ENCODE data around the gene DLX6.
"Not testable (repeated sequence)": the region's sequence is repeated elsewhere in the genome, so short reads cannot be mapped to it uniquely, and the experiment has no call there.

The DLX6 gene

DNA sequence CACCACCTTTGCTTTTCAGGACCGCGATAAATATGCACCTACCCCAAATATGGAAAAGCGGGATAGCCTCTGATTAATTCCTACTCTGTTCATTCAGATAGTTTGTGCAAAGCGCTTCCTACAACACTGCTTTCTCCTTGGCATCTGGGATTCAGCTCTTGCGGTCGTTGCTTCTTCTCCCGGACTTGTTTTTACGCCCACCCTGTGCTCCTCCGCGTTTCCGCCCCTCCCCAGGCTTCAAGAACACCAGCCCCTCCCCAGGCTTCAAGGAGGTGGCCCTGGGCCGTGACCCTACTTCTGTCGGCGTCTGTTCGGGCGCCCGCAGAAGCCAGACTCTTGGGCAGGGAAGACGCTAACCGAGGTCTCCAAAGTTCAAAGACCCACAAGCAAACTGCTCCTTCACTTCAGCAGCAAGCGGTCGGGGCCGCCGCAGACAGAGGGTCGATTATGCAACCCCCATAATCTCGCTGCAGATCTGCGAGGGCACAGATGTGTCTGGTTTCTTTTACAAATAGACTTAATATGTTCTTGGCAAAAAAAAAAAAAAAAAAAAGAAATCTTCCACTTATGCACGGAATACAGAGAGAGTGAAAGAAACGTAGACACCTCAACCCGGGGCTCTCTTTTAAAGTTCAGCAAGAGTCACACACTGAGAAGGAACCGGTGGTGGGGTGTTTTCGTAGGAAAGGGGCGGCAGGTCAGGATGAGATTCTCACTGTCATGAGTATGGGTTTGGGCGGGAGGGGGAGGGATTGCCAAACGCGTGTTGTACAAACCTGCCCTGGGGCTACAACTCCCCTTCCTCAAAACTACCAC, 17.3 kb downstream of the DLX6 start:
- peaks cover 15% of the 10 kb centered on the region for H3K4me1 ChIP-seq (ENCODE audit: control insufficient read depth, insufficient read depth, low read length)
- no peaks in the 10 kb centered on the region for H3K9me3 ChIP-seq (ENCODE audit: control insufficient read depth, insufficient read depth, low read length)
- H3K4me3 ChIP-seq (ENCODE audit: low read depth, low read length): peak overlapping the region; percentile 43
- no peak overlapping the region for H3K9ac ChIP-seq (ENCODE audit: low read depth, low read length)
- no peaks in the 10 kb centered on the region for H3K36me3 ChIP-seq (ENCODE audit: control insufficient read depth, insufficient read depth, low read length)
- peaks cover 98% of the 10 kb centered on the region for H3K27me3 ChIP-seq (ENCODE audit: control insufficient read depth, insufficient read depth, low read length)

GRCh38 chr7:97024209-97025129, 19.1 kb downstream of the DLX6 start, which contains the start of gene DLX5:
TSS of gene DLX5 (minus strand) at chr7:97024831. CDS start at chr7:97024623, 208 bp downstream.
- Histone ChIP-seq H3K27me3 (ENCODE audit: control insufficient read depth, insufficient read depth, low read length) (peaks cover 87% of the 10 kb centered on the region), H3K9ac (ENCODE audit: low read depth, low read length) (no peak within 1 kb of the TSS), H3K4me1 (ENCODE audit: control insufficient read depth, insufficient read depth, low read length) (peaks cover 15% of the 10 kb centered on the region), H3K36me3 (ENCODE audit: control insufficient read depth, insufficient read depth, low read length) (no peaks in the 10 kb centered on the region), H3K4me3 (ENCODE audit: low read depth, low read length) (peak within 1 kb of the TSS; percentile 55), H3K9me3 (ENCODE audit: control insufficient read depth, insufficient read depth, low read length) (no peaks in the 10 kb centered on the region)

DNA sequence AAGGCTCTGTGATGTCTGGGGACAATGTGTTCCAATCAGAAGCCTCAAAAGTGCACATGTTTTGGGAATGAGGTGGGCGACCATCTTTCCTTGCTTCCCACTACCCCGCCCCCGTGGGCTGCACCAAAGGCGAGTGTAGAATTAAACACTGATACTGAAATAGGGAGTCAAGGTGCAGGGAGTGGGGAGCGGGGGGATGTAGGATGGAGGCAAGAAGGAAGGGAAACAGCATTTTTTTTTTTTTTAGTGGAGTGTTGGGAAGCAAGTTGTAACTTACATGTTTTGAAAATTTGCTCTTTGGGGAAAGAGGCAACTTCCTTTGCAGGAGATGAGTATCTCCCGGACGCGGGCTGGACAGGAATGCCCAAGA, 19.8 kb downstream of the DLX6 start:
- H3K27me3 ChIP-seq (ENCODE audit: control insufficient read depth, insufficient read depth, low read length): peaks cover 81% of the 10 kb centered on the region
- H3K36me3 ChIP-seq (ENCODE audit: control insufficient read depth, insufficient read depth, low read length): no peaks in the 10 kb centered on the region
- H3K4me1 ChIP-seq (ENCODE audit: control insufficient read depth, insufficient read depth, low read length): peaks cover 15% of the 10 kb centered on the region
- H3K9me3 ChIP-seq (ENCODE audit: control insufficient read depth, insufficient read depth, low read length): no peaks in the 10 kb centered on the region
- H3K9ac ChIP-seq (ENCODE audit: low read depth, low read length): no peak overlapping the region
- H3K4me3 ChIP-seq (ENCODE audit: low read depth, low read length): peak overlapping the region; percentile 55

DNA sequence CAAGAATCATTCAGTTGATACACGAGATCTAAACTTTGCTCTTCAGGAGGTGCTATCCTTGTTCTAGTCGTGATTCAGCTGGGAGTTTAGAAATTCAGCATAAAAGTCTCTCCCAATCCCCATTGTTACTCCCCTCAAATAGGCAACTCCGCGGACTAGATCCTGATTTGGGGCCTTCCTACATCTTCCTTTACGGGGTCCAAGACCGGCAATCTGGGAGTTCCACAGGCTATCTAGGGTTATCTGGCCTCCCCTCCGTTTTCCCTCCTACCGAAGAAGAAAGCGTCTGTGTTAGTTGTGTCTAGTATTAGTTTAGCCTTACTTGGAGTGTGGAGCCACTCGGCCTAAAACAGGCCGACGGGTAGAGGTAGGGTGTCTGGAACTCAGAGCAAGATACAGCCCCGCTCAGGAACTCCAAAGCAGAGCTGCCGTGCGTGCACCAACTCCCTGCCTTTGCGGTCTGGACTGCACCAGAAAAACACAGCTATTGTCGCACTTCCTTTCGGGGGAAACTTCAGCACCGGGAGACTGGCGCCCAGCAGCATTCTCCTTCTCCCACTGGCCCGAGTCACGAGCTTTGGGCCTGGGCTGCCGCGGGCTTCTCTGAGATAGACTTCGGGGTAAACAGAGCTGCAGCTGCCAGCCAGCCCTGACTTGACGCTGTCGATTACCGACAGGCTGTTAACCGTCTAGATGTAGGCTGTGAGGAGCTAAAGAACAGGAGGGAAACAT, 20.8 kb downstream of the DLX6 start:
- peak overlapping the region; percentile 55 for H3K4me3 ChIP-seq (ENCODE audit: low read depth, low read length)
- H3K9ac ChIP-seq (ENCODE audit: low read depth, low read length): no peak overlapping the region
- no peaks in the 10 kb centered on the region for H3K9me3 ChIP-seq (ENCODE audit: control insufficient read depth, insufficient read depth, low read length)
- peaks cover 76% of the 10 kb centered on the region for H3K27me3 ChIP-seq (ENCODE audit: control insufficient read depth, insufficient read depth, low read length)
- no peaks in the 10 kb centered on the region for H3K36me3 ChIP-seq (ENCODE audit: control insufficient read depth, insufficient read depth, low read length)
- peaks cover 15% of the 10 kb centered on the region for H3K4me1 ChIP-seq (ENCODE audit: control insufficient read depth, insufficient read depth, low read length)

GRCh38 chr7:97026715-97027426, 21.5 kb downstream of the DLX6 start:
- no peaks in the 10 kb centered on the region for H3K9me3 ChIP-seq (ENCODE audit: control insufficient read depth, insufficient read depth, low read length)
- peak overlapping the region; percentile 60 for H3K4me3 ChIP-seq (ENCODE audit: low read depth, low read length)
- H3K27me3 ChIP-seq (ENCODE audit: control insufficient read depth, insufficient read depth, low read length): peaks cover 69% of the 10 kb centered on the region
- H3K9ac ChIP-seq (ENCODE audit: low read depth, low read length): no peak overlapping the region
- H3K36me3 ChIP-seq (ENCODE audit: control insufficient read depth, insufficient read depth, low read length): no peaks in the 10 kb centered on the region
- peaks cover 15% of the 10 kb centered on the region for H3K4me1 ChIP-seq (ENCODE audit: control insufficient read depth, insufficient read depth, low read length)

DNA sequence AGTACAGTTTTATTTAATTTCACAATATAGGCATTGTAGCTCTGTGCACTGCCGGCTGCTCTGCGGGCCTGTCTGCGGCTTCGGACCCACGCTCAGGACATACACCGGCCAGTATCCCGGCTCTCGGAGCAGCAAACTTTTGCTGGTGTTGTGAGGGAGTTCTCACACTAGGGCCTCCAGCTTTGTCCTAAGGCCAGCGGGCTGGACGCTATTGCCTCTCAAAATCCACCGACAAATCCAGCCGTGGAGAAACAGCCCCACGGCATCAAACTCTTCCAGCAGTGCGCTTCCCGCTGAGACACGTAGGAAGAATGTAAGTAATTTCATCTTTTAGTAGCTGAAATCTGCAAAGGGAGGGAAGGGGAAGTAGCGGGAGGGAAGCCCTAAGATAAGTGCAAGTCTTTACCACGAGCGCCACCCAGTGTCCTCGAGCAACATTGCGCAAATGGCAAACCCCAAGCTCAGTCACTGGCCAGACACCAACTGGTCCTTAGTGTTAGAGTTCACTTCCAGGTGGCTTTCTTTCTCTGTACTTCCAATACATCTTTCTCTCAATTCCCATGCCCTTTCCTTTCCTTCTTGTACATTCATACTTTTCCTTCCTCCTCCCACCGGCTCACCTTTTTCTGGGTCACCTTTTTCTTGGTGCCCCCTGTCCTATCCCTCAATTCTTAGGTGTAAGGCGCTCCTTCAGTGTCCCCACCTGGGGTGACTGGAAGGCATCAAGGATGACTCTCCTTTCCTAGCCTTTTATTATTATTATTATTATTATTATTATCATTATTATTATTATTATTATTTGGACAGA, 22.3 kb downstream of the DLX6 start:
- H3K36me3 ChIP-seq (ENCODE audit: control insufficient read depth, insufficient read depth, low read length): no peaks in the 10 kb centered on the region
- no peak overlapping the region for H3K9ac ChIP-seq (ENCODE audit: low read depth, low read length)
- H3K4me3 ChIP-seq (ENCODE audit: low read depth, low read length): peak overlapping the region; percentile 60
- H3K27me3 ChIP-seq (ENCODE audit: control insufficient read depth, insufficient read depth, low read length): peaks cover 61% of the 10 kb centered on the region
- H3K4me1 ChIP-seq (ENCODE audit: control insufficient read depth, insufficient read depth, low read length): peaks cover 11% of the 10 kb centered on the region
- H3K9me3 ChIP-seq (ENCODE audit: control insufficient read depth, insufficient read depth, low read length): no peaks in the 10 kb centered on the region

DNA sequence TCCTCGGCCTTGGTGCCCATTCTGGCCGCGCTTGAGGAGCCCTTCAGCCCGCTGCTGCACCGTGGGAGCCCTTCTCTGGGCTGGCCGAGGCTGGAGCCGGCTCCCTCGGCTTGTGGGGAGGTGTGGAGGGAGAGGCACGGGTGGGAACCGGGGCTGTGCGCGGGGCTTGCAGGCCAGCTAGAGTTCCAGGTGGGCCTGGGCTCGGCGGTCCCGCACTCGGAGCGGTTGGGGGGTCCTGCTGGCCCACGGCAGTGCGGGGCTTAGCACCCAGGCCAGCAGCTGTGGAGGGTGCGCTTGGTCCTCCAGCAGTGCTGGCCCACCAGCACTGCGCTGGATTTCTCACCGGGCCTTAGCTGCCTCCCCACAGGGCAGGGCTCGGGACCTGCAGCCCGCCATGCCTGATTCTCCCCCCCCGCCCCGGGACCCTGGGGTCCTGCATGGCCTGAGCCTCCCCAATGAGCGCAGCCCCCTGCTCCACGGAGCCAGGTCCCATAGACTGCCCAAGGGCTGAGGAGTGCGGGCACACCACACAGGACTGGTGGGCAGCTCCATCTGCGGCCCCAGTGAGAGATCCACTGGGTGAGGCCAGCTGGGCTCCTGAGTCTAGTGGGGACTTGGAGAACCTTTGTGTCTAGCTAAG, 29.0 kb downstream of the DLX6 start:
- not testable (repeated sequence) for H3K9me3 ChIP-seq (ENCODE audit: control insufficient read depth, insufficient read depth, low read length); H3K9ac ChIP-seq (ENCODE audit: low read depth, low read length); H3K4me1 ChIP-seq (ENCODE audit: control insufficient read depth, insufficient read depth, low read length); H3K27me3 ChIP-seq (ENCODE audit: control insufficient read depth, insufficient read depth, low read length); H3K36me3 ChIP-seq (ENCODE audit: control insufficient read depth, insufficient read depth, low read length); H3K4me3 ChIP-seq (ENCODE audit: low read depth, low read length)

- Histone ChIP-seq H3K36me3 (ENCODE audit: control insufficient read depth, insufficient read depth, low read length) (no peaks in the 10 kb centered on the region), H3K4me3 (ENCODE audit: low read depth, low read length) (no peak overlapping the region), H3K4me1 (ENCODE audit: control insufficient read depth, insufficient read depth, low read length) (no peaks in the 10 kb centered on the region)
Measured at GRCh38 chr7:97039374-97040065, 34.2 kb downstream of the DLX6 start.

GRCh38 chr7:97043281-97043680, 37.9 kb downstream of the DLX6 start:
- H3K9ac ChIP-seq (ENCODE audit: low read depth, low read length): no peak overlapping the region
- no peaks in the 10 kb centered on the region for H3K9me3 ChIP-seq (ENCODE audit: control insufficient read depth, insufficient read depth, low read length)
- H3K27me3 ChIP-seq (ENCODE audit: control insufficient read depth, insufficient read depth, low read length): peaks cover 2% of the 10 kb centered on the region
- H3K36me3 ChIP-seq (ENCODE audit: control insufficient read depth, insufficient read depth, low read length): no peaks in the 10 kb centered on the region
- no peak overlapping the region for H3K4me3 ChIP-seq (ENCODE audit: low read depth, low read length)
- no peaks in the 10 kb centered on the region for H3K4me1 ChIP-seq (ENCODE audit: control insufficient read depth, insufficient read depth, low read length)

More at GRCh38 chr7:97039374-97040065, 34.2 kb downstream of the DLX6 start:
- Histone ChIP-seq H3K9me3 (ENCODE audit: control insufficient read depth, insufficient read depth, low read length) (no peaks in the 10 kb centered on the region), H3K27me3 (ENCODE audit: control insufficient read depth, insufficient read depth, low read length) (peaks cover 2% of the 10 kb centered on the region), H3K9ac (ENCODE audit: low read depth, low read length) (no peak overlapping the region)
